ENCODE measurements around the gene ZNF57.
"Not testable (repeated sequence)": the region's sequence is repeated elsewhere in the genome, so short reads cannot be mapped to it uniquely, and the experiment has no call there.

ZNF57 gene

DNA sequence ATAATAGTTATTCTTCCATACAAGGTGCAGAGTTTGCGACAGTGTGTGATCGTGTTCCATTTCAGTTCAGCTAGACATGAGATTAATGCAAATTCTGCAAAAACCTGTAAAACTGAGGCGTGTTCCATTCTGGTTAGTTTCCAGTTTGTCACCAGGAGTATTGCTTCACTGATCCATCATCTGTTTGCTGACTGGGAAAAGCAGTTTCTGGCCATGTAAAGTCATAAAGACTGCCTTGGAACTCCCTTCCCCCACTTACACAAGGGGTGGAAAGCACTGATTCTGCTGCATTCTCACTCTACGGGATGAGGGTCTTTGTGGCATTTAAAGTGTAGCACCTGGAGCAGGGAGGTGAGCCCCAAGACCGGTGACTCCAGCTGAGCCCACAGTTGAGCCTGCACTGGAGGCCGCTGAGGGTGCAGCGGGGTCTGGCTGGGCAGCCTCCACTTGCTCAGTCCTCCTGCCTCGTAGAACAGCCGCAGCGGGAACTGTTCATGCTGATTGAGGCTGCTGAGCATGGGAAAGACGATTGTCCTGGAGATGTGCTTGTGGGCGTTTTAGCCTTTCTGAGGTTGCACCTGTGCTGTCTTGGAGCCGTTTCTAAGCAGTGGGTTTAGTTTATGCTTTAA, 2.0 kb downstream of the ZNF57 start:
- no peak for DNase-seq

DNA sequence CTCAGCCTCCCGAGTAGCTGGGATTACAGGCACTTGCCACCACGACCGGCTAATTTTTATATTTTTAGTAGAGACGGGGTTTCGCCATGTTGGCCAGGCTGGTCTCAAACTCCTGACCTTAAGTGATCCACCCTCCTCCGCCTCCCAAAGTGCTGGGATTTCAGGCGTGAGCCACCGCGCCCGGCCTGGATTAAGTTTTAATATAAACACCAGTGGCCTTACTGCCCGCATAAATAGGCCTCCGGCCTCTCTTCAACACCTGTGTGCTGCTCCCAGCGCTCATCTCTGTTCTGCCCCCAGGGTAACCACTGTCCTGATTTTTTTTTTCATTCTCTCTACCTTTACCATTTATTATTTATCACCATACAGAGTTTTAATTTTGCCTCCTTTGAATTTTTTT, 2.6 kb downstream of the ZNF57 start:
- DNase-seq, result not testable (repeated sequence)

DNA sequence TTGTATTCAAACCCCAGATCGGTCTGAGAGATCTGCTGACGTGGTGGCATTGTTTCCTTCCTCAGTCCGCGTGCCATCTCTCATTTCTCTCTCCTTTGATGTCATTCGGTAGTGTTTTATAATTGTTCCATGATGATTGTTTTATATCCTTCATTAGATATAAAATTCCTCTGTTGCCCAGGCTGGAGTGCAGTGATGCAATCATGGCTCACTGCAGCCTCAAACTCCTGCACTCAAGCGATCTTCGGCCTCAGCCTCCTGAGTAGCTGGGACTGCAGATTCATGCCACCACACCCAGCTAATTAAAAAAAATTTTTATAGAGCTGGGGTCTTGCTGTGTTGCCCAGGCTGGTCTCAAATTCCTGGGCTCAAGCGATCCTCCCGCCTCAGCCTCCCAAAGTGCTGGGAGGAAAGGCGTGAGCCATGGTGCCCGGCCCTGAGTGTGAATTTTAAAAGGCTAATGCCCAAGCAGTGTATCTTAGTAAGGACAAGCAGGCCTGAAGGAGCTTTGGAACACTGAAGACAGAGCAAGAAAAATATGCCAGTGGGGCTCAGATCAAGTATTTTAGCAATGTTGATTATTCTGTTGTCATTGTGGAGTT, 5.3 kb downstream of the ZNF57 start:
- DNase-seq, result no peak

DNA sequence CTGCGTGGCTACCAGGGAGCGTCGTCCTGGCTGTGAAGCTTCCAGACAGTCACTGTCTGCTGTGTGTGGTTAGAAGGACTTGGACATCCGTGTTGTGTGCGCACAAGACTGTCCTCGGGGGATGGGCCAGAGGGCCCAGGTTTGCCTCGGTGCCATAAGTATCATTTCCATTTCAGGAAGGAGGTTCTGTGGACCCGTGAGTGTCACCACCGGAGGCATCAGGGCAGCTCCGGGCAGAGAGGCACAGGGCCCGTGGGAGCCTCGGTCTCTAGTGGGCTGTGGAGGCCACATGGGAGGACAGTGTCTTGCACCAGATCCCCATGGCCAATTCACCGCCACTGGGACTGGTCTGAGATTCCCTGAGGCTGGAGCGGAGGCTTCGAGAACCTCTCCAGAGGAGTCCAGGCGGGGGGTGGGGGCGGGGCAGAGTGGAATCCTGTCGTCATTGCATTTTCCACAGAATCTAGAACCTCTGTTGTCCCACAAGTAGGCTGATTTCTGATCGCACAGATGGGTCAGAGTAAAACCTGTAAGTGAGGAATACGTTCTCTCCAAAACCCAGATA, 6.0 kb downstream of the ZNF57 start:
- DNase-seq, result no peak

DNA sequence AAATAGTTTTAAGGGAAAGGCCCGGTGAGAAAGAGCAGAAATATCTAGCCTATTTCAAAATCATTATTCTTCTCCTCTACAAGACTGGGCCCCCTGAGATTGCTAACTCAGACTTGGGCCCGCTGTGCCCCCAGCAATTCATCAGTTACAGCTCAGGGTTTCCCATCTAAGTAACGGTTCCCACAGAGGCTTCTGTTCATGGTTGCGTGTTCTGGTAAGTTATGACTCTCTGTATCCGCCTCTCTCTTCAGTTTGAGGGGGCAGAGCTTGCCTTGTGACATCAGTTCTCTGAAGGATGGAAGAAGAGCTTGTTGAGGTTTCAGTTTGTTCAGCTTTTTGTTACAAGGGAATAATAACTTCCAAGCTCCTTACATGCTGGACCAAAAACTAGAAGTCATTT, 11.6 kb downstream of the ZNF57 start:
- no peak for DNase-seq

DNA sequence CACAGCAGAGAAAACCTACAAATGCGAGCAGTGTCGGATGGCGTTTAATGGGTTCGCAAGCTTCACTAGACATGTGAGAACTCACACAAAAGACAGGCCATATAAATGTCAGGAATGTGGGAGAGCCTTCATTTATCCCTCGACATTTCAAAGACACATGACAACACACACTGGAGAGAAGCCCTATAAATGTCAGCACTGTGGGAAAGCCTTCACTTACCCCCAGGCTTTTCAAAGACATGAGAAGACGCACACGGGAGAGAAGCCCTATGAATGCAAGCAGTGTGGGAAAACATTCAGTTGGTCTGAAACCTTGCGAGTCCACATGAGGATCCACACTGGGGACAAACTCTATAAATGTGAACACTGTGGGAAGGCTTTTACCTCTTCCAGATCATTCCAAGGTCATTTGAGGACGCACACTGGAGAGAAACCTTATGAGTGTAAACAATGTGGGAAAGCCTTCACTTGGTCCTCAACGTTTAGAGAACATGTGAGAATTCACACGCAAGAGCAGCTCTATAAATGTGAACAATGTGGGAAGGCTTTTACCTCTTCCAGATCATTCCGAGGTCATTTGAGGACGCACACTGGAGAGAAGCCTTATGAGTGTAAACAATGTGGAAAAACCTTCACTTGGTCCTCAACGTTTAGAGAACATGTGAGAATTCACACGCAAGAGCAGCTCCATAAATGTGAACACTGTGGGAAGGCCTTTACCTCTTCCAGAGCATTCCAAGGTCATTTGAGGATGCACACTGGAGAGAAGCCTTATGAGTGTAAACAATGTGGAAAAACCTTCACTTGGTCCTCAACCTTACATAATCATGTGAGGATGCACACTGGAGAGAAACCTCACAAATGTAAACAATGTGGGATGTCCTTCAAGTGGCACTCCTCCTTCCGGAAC, 16.8 kb downstream of the ZNF57 start:
- no peak for DNase-seq

DNA sequence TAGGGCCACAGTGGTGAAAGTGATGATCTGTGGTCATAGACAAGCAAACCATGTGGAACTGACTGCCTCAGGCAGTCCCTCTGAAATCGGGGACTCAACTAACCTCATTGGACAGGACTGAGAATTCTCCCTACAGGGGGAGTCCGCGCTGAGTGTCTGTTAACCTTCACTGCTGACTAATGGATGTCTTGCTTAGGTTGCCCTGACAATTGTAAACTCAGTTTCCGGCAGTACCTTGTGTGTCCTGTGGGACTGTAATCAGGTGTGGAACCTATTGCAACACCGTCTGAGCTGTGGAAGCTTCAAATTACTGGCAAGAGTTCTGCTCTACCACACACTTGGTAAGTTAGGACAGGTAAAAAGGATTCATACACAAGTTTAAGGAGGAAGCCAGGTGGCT, 22.3 kb downstream of the ZNF57 start:
- no peak for DNase-seq

DNA sequence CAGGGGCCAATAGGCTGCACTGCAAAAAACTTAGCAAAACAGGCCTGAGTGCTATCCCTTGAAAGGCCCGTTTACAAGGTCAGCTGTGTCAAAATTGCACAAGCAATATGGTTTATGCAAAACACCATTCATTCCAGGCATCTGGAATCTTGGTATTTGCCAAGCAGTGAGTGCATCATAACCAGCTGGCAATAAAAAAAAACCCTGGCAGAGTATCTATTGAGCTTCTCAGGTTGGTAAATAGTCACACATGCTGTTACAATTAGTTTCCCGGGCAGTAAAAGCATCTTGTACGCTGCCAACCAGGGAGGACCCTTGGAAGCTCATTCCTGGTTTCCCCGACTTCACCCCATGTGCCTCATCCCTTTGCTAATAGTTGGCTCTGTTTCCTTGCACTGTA, 22.8 kb downstream of the ZNF57 start:
- no peak for DNase-seq

DNA sequence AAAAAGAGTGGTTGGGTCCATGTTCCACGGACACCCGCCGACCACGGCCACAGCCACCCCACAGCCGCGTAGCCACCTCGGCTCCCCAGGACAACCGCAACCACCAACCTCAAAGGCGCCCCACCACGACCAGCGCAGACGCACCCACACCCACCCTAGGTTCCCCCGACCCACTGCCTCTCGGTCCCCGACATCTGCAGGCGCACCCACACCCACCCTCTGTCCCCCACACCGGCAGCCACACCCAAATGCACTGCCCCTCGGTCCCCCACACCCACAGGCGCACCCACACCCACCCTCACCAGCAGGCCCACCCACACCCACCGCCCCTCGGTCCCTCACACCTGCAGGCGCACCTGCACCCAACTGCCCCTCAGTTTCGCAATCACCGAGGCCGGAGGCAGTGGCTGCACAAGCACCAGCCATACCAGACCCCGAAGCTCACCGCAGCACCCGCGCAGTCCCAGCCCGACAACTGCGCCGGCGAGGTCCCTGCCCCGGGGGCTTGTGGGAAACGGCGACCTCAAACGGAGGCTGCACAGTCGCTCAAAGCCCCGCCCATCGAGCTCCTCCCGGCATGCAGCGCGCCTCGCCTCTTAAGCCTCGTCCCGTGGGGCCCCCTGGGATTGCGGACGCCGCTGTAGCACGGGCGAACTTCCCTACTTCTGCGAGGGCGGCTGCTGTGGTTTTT, 25.8 kb downstream of the ZNF57 start:
- no peak for DNase-seq

DNA sequence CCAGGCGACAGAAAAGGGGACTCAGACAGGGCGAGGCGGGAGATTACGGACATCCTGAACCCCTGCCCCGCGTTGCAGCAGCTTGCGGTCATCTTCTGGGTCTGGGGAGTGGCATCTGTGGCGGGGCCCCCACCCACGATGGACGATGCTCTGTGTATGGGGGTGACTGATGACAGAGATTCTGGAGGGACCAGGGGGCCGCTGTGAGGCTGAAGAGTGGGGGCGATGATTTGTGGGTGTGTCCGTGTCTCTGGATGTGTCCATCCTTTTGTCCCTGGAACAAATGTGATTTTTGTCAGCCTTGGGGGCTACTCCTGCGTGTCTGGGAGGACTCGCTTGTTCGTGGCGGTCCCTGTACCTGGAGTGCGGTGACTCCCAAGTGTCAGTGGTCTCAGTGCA, 26.3 kb downstream of the ZNF57 start:
- DNase-seq, result no peak

DNA sequence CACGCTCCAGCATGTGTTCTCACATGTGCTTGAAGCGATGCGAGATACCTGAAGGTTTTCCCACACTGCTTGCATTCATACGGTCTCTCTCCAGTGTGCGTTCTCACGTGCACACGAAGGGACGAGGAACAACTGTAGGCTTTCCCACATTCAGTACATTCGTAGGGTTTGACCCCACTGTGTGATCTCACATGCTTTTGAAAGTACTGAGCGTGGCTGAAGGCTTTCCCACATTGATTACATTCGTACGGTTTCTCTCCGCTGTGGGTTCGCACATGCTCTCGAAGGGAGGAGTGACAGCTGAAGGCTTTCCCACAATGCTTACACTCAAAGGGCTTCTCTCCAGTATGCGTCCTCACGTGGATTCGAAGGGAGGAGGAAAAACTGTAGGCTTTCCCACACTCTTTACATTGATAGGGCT, 32.8 kb downstream of the ZNF57 start:
- no peak for DNase-seq

DNA sequence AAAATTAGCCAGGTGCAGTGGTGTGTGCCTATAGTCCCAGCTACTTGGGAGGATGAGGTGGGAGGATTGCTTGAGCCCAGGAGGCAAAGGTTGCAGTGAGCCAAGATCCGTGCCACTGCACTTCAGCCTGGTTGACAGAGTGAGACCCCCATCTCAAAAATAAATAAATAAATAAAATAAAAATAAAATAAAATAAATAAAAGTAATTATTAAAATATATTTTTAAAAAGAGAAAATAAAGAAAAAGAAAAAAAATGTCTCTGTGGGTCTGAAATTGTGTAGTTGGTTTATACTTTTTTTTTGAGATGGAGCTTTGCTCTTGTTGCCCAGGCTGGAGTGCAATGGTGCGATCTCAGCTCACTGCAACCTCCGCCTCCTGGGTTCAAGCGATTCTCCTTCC, 35.1 kb downstream of the ZNF57 start:
- DNase-seq, result not testable (repeated sequence)

DNA sequence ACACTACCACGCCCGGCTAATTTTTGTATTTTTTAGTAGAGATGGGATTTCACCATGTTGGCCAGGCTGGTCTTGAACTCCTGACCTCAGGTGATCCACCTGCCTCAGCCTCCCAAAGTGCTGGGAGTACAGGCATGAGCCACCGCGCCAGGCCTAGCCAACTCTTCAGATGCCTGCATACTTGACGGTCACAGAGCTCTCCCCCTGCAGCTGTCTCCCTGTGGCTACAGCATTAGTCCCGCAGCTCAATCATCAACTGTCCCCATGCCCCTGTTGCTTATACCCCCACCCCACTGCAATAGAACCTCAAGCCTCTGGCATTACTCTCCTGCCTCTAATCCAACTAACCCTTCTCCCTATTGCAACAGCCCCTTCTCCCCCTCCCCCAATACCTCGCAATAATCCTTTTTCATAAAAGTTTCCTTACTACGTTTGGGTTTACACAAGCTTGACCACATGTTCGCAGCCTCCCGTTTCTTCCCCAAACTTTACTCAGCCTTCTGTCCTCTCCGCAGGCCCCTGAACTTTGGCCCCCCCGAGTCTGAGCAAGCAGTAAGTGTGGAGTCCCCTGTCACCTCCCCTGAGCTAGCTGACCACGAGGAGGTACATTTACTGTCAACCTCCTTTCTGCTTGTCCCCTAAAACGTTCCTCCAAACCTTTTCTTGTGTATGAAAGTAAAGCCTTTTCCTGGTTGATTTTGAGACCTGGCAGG, 42.4 kb downstream of the ZNF57 start:
- DNase-seq, result no peak

DNA sequence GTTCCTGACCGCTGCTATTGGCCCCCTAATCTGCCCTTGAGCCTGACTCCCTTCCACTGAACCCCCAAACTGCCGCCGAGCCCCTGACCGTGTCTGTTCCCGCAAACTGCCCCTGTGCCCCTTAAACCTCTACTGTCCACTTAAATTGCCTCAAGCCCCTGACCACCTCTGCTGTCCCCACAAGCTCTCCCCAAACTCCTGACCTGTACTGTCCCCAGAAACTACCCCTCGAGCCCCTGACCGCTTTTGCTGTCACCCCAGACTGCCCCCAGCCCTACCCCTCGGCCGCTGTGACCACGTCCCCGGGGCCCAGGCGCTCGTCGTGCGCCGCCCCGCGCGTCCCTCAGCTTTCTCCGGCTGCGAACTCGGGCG, 43.7 kb downstream of the ZNF57 start:
- DNase-seq, result no peak

DNA sequence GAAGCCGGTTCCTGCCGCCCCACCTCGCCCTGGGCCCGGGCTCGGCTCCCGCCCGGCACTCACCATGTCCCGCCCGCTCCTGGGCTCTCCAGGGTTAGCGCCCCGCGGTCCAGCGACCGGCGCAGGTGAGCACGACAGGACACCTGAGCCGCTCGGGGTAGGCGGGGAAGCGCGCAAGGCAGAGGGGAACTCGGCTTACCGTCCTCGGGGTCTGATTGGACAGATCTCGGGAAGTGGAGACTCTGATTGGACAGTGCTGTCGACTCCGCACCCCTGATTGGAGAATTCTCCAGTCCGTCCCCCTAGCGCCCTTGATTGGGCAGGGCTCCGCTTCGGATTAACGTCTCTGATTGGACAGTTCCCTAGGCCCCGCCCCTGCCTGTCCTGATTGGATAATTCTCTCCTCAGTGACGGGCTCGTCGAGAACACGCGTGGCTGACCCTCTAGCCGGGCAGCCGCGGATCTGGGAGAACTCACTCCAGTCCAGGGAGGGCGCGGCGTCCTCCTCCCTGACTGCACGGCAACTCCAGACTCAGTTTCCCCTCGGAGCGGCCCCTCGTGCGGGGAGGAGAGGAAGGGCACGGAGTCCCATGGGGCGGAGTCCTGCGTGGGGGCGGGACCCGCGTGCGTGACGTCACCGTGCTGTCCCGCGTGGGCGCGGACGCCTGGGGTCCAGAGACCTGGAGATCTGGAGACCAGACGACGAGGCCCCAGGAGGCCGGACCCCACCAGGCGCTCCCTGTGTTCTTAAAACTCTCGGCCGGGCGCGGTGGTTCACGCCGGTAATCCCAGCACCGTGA, 44.2 kb downstream of the ZNF57 start, which contains the start of gene ZNF77:
ZNF77 (minus strand) TSS at position 197 of the 800 bp plus-strand sequence; CDS start at position 66, 131 bp downstream.
- peak; percentile 96 for DNase-seq

DNA sequence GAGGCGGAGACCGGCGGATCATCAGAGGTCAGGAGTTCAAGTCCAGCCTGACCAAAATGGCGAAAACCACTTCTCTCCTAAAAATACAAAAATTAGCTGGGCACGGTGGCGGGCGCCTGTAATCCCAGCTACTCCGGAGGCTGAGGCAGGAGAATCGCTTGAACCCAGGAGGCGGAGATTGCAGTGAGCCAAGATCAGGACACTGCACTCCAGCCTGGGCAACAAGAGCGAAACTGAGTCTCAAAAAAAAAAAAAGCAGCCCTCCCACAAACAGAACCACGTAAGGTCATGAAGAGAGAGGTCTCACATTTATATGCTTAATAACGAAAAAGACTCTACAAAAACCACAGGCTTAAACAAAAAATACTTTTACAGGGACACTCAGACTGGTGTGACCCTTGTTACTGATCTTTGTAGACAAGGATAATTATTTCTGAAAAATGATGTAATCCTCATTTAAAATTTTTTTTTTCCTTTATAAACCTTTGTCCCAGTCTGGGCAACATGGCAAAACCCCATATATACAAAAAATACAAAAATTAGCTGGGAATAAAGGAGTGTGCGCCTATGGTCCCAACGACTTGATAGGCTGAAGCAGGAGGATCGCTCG, 45.0 kb downstream of the ZNF57 start:
- DNase-seq, result no peak

DNA sequence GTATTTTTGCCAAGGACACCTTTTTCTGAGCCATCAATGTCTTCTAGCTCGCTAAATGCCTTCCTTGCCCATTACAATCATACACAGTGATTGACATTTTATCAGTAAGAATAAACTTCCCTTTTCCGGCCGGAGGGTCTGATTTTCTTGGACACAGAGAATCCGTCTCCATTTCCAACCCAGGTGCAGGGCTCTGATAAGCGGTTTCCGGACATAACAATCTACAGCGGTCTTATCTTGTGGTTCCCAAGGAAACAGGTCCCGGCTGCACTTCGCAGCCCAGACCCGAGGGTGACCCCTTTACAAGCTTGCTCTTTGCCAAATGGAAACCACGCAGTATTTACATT, 49.2 kb downstream of the ZNF57 start:
- no peak for DNase-seq

DNA sequence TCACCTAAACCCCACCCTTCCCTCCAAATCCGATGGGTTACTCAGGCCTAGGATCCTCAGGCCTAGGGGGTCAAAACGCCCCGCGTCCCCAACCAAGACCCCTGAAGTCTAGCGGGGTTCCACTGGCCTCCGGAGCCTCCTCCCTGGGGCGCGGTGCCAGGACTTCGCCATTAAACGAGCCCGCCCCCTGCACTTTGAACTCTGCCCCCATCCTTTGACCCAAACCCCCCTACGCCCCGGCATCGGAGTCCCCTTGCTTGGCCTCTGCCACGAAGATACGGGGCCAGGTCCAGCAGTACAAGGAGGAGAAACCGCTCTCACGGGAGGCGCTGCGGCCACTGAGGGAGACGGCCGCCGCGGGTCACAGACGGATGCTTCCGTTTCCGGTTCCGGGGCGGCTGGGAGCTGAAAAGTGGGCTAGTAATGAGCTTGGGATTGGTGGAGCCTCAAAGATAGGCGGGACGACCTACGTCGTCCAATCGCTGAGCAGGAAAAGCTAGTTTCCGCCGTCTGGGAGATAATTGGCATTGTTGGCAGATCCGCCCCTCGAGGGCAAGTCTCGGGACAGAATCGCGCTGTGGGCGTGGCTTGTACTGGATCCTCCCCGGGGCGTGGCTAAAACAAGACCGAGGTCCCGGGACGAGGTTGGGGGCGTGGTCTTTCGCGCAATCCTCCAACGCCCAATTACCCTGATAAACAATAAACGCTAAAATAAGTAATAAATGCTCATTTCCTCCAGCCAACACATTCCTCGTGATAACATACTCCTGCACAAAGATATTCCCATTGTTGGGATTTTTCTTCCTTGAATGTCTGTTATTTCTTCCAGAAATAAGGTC, 49.8 kb downstream of the ZNF57 start:
- peak; percentile 96 for DNase-seq

DNA sequence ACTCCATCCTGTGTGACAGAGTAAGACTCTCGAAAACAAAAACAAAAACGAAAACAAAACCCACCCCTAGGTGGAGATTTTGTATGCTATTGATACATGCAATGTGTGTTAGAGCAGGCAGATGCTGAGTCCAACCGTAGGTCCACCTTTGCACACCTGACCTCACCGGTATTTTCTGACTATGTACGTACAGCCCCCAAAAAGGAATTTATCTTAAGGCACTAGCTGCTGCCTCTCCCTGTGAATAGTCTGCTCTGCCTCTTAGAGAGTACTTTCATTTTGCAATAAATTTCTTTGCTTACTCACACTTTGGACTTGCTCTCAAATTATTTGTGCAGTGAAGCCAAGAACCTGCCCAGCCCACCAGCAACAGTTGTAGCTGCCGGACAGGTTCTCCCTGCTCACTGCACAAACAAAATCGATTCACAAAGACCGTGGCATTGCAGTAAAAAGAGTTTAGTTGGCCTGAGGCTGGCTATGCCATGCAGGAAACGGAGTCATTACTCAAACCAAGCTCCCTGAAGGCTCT, 52.3 kb downstream of the ZNF57 start:
- DNase-seq, result no peak

DNA sequence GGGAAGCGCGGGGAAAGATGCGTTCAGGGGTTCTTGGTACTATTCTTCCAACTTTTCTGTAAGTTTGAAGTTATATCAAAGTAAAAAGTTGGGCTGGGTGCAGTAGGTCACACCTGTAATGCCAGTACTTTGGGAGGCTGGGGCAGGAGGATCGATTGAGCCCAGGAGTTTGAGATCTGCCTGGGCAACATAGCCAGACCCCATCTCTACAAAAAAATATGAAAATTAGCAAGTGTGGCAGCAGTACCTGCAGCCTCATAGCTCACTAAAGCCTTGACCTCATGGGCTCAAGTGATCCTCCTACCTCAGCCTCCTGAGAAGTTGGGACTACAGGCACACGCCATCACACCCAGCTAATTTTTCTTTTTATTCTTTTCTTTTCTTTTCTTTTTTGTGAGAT, 56.4 kb downstream of the ZNF57 start:
- no peak for DNase-seq
